NB4 (cell line): ENCODE measurements around the gene HPCA.

Experiments used
- MYC ChIP-seq: IDR thresholded peaks from 2 replicates; pipeline ENCODE4 v1.6.1; 2011; ENCODE audit warnings: low read depth, low read length
- POLR2A ChIP-seq: IDR thresholded peaks from 2 replicates; pipeline ENCODE4 v1.6.1; 2011; ENCODE audit warnings: mild to moderate bottlenecking; ENCODE audit not compliant: insufficient read length; ENCODE audit errors: extremely low read depth
- TF ChIP-seq, protein P1 (sequence below): IDR thresholded peaks from one replicate; pipeline ENCODE4 v1.5.1; 2012; ENCODE audit warnings: low read depth, low read length

DNA sequence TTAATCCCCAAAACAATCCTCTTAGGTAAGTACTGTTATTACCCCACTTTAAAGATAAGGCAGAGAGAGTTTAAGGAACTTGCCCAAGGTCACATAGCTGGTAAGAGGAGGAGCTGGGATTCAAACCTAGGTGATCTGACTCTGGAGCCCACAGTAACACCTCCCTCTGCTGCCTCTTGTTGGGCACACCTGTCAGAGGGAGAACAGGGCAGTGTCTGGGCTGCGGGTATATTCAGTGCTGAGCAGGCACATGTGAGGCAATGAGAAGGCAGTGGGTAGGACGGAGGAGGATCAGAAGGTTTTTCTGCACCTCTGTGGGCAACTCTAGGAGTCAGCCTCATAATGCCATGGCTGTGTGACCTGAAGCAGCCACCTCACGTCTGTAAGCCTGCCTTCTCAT is 1.8 kb downstream of the HPCA start:
- TF ChIP-seq POLR2A (no peak), MYC (no peak)
- TF ChIP-seq, protein P1, sequence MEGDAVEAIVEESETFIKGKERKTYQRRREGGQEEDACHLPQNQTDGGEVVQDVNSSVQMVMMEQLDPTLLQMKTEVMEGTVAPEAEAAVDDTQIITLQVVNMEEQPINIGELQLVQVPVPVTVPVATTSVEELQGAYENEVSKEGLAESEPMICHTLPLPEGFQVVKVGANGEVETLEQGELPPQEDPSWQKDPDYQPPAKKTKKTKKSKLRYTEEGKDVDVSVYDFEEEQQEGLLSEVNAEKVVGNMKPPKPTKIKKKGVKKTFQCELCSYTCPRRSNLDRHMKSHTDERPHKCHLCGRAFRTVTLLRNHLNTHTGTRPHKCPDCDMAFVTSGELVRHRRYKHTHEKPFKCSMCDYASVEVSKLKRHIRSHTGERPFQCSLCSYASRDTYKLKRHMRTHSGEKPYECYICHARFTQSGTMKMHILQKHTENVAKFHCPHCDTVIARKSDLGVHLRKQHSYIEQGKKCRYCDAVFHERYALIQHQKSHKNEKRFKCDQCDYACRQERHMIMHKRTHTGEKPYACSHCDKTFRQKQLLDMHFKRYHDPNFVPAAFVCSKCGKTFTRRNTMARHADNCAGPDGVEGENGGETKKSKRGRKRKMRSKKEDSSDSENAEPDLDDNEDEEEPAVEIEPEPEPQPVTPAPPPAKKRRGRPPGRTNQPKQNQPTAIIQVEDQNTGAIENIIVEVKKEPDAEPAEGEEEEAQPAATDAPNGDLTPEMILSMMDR: no peak
